GM13976 (cell line): ENCODE measurements around the gene OR5K1.

Experiments used
- DNase-seq: peaks from one replicate; pipeline ENCODE4 v3.0.0; 2012; ENCODE audit warnings: low spot score
- in situ Hi-C: fragments of 300-500 bp; cut with MboI; formaldehyde crosslinking; loops from one replicate; pipeline ENCODE4 v1.12.0; 2022; ENCODE audit warnings: low sequenced_read_pairs, mixed read lengths, inconsistent platforms; ENCODE audit not compliant: unreplicated experiment
- TF ChIP-seq, protein P1 (sequence below): IDR thresholded peaks from 2 replicates; pipeline ENCODE4 v1.5.1; 2012; ENCODE audit warnings: borderline replicate concordance, mild to moderate bottlenecking; ENCODE audit not compliant: insufficient read depth; ENCODE audit errors: extremely low read depth, missing control alignments, control extremely low read depth

The OR5K1 gene

DNA sequence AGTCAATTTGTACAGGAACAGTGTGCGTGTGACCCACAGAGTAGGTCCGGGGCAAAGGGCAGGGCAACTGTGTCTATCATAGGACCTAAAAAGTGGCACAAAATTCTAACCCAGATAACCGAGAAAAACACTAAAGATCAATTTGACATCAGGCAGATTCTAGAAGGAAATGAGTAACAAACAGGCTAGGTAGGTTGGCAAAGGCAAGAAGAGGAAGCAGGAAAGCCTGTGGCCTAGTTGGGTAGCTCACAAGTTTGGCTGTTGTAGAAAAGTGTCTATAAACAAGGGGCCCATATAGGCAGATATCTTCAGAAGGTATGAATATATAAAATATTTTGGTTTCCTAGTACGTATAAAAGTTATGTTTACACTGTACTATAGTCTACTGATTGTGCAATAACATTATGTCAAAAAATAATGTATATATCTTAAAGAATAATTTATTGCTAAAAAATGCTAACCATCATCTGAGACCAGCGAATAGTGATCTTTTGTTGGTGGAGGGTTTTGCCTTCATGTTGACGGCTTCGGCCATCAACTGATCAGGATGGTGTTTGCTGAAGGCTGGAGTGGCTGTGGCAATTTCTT lies 13.3 kb upstream of the OR5K1 start:
- in situ Hi-C loops: no loop called here
- TF ChIP-seq, protein P1, sequence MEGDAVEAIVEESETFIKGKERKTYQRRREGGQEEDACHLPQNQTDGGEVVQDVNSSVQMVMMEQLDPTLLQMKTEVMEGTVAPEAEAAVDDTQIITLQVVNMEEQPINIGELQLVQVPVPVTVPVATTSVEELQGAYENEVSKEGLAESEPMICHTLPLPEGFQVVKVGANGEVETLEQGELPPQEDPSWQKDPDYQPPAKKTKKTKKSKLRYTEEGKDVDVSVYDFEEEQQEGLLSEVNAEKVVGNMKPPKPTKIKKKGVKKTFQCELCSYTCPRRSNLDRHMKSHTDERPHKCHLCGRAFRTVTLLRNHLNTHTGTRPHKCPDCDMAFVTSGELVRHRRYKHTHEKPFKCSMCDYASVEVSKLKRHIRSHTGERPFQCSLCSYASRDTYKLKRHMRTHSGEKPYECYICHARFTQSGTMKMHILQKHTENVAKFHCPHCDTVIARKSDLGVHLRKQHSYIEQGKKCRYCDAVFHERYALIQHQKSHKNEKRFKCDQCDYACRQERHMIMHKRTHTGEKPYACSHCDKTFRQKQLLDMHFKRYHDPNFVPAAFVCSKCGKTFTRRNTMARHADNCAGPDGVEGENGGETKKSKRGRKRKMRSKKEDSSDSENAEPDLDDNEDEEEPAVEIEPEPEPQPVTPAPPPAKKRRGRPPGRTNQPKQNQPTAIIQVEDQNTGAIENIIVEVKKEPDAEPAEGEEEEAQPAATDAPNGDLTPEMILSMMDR: no peak
- no peak for DNase-seq

DNA sequence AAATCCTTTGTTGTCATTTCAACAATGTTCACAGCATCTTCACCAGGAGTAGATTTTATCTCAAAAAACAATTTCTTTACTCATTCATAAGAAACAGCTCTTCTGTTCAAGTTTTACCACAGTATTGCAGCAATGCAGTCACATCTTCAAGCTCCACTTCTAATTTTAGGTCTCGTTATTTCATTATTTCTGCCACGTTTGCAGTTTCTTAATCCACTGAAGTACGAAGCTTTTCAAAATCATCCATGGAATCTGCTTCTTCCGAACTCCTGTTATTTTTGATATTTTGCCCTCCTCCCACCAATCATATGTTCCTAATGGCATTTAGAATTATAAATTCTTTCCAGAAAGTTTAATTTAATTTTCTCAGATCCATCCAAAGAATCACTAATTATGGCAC lies 12.6 kb upstream of the OR5K1 start:
- DNase-seq: no peak
- in situ Hi-C loops: no loop called here
- TF ChIP-seq, protein P1: no peak

DNA sequence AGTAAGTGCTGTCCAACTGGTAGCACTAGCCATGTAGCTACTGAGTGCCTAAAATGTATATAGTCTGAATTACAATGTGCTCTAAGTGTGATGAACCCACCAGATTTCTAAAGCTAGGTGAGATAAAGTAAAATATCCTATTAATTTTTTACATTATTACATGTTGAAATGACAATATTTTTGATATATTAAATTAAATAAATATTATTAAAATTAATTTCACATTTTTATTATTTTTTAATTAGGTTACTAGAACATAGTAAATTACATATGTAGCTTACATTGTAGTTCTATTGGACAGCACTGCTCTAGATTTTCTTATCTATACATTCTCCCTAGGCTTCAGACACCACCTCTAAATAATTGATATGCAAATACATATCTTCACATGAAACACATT lies 9.2 kb upstream of the OR5K1 start:
- TF ChIP-seq, protein P1: no peak
- in situ Hi-C loops: no loop called here

DNA sequence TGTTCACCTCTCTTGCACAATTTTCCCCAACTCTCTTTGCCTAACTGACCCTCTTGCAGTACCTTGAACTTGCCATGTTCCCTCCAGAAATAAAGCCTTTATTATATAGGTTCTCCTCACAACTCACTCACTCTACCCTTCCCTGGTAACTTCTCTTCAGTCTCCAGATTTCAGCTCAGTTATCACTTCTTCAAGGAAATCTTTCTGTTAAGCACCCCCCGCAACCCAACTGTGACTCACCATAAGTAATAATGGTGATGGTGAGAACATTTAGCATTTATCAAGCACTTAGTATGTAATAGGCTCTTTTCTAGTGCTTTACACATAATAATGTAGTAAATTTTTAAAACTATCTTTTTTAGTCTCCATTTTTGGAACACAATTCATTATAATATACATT lies 8.1 kb upstream of the OR5K1 start:
- TF ChIP-seq, protein P1: no peak
- in situ Hi-C loops: no loop called here

More for the DNA sequence above, 9.2 kb upstream of the OR5K1 start:
- no peak for DNase-seq

DNA sequence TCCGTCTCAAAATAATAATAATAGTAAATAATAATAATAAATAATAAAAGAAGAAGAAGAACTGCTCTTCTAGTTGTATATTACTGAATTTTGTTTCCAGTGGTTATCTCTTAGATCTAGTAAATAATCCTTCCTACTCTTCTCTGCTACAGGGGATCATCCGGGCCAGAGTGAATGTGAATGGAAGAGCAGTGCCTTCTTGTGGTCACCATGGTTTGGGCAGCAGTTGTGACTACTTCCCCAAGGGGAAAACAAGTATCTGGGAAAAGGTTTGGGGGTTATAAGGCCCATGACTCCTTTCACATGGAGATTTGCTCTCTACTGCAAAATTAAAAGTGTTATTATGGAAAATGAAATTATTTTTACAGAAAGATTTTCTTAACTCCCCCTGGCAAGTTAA lies 5.5 kb upstream of the OR5K1 start:
- TF ChIP-seq, protein P1: no peak
- no peak for DNase-seq
- in situ Hi-C loops: no loop called here

More for the DNA sequence above, 8.1 kb upstream of the OR5K1 start:
- no peak for DNase-seq

DNA sequence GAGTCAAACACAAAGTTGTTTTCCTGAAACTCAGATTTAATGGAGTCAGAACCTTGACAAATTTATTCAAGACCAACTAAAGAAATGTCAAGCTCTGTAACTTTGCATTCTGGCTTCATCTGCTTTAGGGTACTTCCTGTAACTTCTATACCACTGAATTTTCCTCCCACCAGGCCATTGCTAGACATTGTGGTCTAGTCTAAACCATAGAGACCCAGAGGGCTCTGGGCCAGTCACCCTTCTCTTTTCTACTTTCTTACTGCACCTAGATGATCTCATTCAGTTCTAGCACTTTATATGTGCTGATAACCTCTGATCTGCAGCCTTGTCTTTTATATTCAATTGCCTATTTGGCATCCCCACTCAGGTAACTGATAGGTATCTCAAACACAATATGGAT lies 2.8 kb upstream of the OR5K1 start:
- no peak for DNase-seq
- TF ChIP-seq, protein P1: no peak
- in situ Hi-C loops: no loop called here

DNA sequence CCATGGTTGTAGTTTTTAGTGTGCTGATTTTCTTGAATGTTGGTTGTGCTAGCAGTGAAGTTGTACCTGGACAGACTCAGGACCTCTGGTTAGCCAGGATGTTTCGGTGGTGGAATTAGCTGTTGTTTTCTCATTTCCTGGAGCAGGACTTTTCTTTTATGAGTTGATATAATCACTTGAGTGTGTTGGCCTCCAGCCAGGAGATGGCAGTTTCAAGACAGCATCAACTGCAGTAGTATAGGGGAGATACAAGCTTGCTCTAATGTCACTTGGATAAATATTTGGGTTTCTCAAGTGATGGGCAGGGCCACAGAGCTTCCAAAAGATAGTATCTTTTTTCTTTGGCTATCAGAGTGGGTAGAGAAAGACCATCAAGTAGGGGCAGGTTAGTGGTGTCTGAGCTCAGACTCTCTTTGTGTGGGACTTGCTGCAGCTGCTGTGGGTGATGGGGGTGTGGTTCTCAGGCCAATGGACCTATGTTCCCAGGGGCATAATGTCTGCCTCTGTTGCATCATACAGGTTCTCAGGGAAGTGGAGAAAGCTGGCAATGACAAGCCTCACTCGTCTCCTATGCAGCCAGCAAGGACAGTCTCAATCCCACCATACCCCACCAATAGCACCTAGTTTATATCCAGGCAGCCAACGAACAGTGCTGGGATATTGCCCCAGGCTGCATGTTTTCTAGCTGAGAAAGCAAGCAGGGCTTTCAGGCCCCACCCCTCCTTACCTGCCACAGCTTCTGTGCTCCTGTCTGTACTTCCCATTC lies 19.9 kb downstream of the OR5K1 start:
- no peak for DNase-seq
- TF ChIP-seq, protein P1: no peak
- in situ Hi-C loops: no loop called here
